Right lobe of liver (tissue), 6 donors: ENCODE measurements around the gene TCF4. TPM values are rescaled to one million over a fixed set of nuclear protein-coding genes. Genes with fewer than 3 reads are reported as not detected.
A peak's percentile ranks its signal among the peaks of the same experiment; 100 is the strongest.

ENCODE experiments used
- ATAC-seq, 4 donors: fragments of 200-7000 bp; cut with Tn5 transposase; one replicate each; pipeline ENCODE4 v1.9.1; 2020; ENCODE audit warnings: mild to moderate bottlenecking in 4 of 4, moderate library complexity in 4 of 4
- DNase-seq, 3 donors: peaks; one replicate each; pipeline ENCODE4 v3.0.0-alpha.2; 2020
- H3K27ac ChIP-seq, 3 donors: fragments of 200-600 bp; one replicate each; pipeline ENCODE4 v1.8.0; 2022
- H3K27me3 ChIP-seq, 2 donors: fragments of 200-600 bp; one replicate each; pipeline ENCODE4 v1.8.0; 2022
- H3K36me3 ChIP-seq, 4 donors: fragments of 200-600 bp; sonication (generic) in 1 of 4; one replicate each; pipeline versions ENCODE4 v1.5.1 to v1.8.0; 2017 to 2022; ENCODE audit warnings: control low read depth in 1 of 4
- H3K4me1 ChIP-seq, 4 donors: fragments of 200-600 bp; sonication (generic) in 1 of 4; one replicate each; pipeline versions ENCODE4 v1.5.1 to v1.8.0; 2017 to 2022; ENCODE audit warnings: control low read depth in 1 of 4
- H3K4me3 ChIP-seq, 3 donors: fragments of 200-600 bp; one replicate each; pipeline ENCODE4 v1.8.0; 2022
- H3K9me3 ChIP-seq, 4 donors: fragments of 200-600 bp; sonication (generic) in 1 of 4; one replicate each; pipeline versions ENCODE4 v1.5.1 to v1.8.0; 2017 to 2022; ENCODE audit warnings: control low read depth in 1 of 4
- POLR2A ChIP-seq: fragments of 450-650 bp; IDR thresholded peaks from one replicate; pipeline ENCODE4 v1.6.1; 2017; ENCODE audit warnings: antibody characterized with exemption, mild to moderate bottlenecking
- WGBS: methylation state at CpG from one replicate; pipeline ENCODE4 v1.1.6; 2018; ENCODE audit warnings: low coverage, low lambda C conversion rate; ENCODE audit not compliant: insufficient coverage; ENCODE audit errors: missing lambda C conversion rate; 5-methylcytosine and 5-hydroxymethylcytosine counted together
- intact Hi-C, 2 donors: fragments of 100-400 bp; cut with DNase I; formaldehyde crosslinking; loops; one replicate each; pipeline versions ENCODE4 v1.11.2 to v1.14.1; 2022
- total RNA-seq, 6 experiments: library from RNA; depleted of rRNA in 2 of 6; stranded (reverse); fragments of >200 nt in 2 of 6; fragmentation: NEBNext Ultra II Directional in 3 of 6; extraction: Animal tissue kit (Norgen Biotek cat#: 25700) in 3 of 6; gene quantifications; one replicate each; pipeline versions ENCODE4 v1.1.0 to v1.2.4, GENCODE V29; 2016 to 2023
- TF ChIP-seq, protein P1 (sequence below), 4 donors: fragments of 200-600 bp in 3 of 4; fragments of 450-650 bp in 1 of 4; IDR thresholded peaks; one replicate each; pipeline versions ENCODE4 v1.5.1 to v1.8.0; 2016 to 2022; ENCODE audit warnings: antibody characterized with exemption in 4 of 4, mild to moderate bottlenecking in 2 of 4
- donor health status: DM: no; HTN: yes; CAD: no.
- donor health status: DM: no; HTN: no; CAD: no.
- donor health status: DM: no; HTN: no; CAD: no.
- donor health status: DM: no; HTN: yes; CAD: no.
- donor health status: DM: no; HTN: yes; CAD: no.

The TCF4 gene
- total RNA-seq, 6 experiments from 2014 or later: 8.1 to 19.5 (median 10.4) TPM

DNA sequence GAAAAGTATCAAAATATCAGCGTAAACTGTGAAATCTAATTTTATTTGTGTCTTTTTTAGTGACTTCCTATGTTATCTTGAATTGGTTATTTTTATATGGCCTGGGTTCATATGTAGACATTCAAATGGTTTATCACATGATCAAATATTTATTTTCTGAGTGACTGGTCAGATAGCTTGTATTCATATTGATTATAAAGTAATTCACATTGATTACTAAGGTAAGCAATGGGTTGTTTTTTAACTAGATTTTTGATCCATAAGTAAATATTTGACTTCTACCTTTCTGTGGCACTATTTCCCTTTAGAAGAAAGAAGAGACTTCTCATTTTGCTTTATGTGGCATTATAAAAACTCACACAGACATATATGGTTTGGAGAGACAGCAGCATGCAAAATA, 260.5 kb downstream of the TCF4 start:
- intact Hi-C loops: no loop called here
- H3K27me3 ChIP-seq: no peaks in the 10 kb centered on the region
- no peak for TF ChIP-seq POLR2A
- TF ChIP-seq, protein P1, sequence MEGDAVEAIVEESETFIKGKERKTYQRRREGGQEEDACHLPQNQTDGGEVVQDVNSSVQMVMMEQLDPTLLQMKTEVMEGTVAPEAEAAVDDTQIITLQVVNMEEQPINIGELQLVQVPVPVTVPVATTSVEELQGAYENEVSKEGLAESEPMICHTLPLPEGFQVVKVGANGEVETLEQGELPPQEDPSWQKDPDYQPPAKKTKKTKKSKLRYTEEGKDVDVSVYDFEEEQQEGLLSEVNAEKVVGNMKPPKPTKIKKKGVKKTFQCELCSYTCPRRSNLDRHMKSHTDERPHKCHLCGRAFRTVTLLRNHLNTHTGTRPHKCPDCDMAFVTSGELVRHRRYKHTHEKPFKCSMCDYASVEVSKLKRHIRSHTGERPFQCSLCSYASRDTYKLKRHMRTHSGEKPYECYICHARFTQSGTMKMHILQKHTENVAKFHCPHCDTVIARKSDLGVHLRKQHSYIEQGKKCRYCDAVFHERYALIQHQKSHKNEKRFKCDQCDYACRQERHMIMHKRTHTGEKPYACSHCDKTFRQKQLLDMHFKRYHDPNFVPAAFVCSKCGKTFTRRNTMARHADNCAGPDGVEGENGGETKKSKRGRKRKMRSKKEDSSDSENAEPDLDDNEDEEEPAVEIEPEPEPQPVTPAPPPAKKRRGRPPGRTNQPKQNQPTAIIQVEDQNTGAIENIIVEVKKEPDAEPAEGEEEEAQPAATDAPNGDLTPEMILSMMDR (IDR thresholded peaks at IDR 0.05): no peak
- peak in 2 of 4 donors; percentile 22 to 47 for ATAC-seq
- H3K27ac ChIP-seq: no peak overlapping the region
- H3K36me3 ChIP-seq: no peaks in the 10 kb centered on the region
- no peak overlapping the region for H3K4me3 ChIP-seq
- no peaks in the 10 kb centered on the region for H3K9me3 ChIP-seq
- WGBS: 33% methylated on average over 1 of the region's 1 CpG
- DNase-seq: no peak
- peaks cover 0 to 7% (median 0%) of the 10 kb centered on the region in 4 donors for H3K4me1 ChIP-seq

DNA sequence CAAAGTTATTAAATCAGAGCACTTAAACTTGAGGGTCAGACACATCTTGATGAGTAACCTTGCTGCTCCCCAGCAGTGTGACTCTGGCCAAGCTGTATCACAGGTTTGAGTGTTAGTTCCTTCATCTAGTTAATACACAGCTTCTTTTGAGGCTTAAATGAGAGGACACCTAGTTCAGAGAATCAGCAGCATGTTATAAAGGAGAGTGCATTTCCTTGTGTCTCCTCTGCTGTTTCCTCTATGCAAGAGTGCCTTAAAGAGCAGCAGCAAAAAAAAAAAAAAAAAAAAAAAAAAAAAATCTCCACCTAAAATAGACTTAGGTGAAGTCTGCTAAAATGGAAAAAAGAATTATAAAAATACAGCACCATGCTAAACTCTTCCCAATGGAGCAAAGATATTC, 261.9 kb downstream of the TCF4 start:
- intact Hi-C loops: no loop called here
- Histone ChIP-seq H3K36me3 (no peaks in the 10 kb centered on the region), H3K4me1 (peaks cover 0 to 7% (median 0%) of the 10 kb centered on the region in 4 donors), H3K9me3 (no peaks in the 10 kb centered on the region), H3K27me3 (peaks cover 0 to 6% of the 10 kb centered on the region in 2 donors), H3K4me3 (no peak overlapping the region), H3K27ac (no peak overlapping the region)
- ATAC-seq (no peak), DNase-seq (no peak)
- no peak for TF ChIP-seq POLR2A
- TF ChIP-seq, protein P1 (IDR thresholded peaks at IDR 0.05): no peak

DNA sequence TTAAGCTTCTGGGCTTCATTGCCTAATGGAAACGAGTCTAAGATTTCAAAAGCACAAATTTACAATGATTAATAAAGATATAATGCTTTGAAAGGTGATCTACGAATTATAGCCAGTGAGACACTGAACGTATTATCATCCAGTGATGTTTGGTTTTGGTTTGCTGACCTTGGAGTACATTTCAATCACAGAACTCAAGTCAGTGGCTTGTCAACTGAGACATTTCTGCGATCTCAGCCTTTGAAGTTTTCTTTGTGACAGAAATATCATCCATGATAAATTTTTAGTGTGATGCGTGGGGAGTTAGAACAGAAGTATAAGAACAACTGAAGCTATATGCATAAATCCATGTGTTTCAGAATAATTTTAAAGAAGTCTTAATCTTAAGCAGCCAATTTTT, 263.8 kb downstream of the TCF4 start:
- peaks cover 0 to 9% of the 10 kb centered on the region in 2 donors for H3K27me3 ChIP-seq
- no peaks in the 10 kb centered on the region for H3K9me3 ChIP-seq
- H3K27ac ChIP-seq: no peak overlapping the region
- H3K36me3 ChIP-seq: no peaks in the 10 kb centered on the region
- TF ChIP-seq, protein P1 (IDR thresholded peaks at IDR 0.05): no peak
- no peak for TF ChIP-seq POLR2A
- WGBS: 57% methylated on average over 5 of the region's 5 CpGs
- no peak for DNase-seq
- peaks cover 0 to 7% (median 0%) of the 10 kb centered on the region in 4 donors for H3K4me1 ChIP-seq
- intact Hi-C loops: no loop called here
- ATAC-seq: no peak
- H3K4me3 ChIP-seq: no peak overlapping the region

DNA sequence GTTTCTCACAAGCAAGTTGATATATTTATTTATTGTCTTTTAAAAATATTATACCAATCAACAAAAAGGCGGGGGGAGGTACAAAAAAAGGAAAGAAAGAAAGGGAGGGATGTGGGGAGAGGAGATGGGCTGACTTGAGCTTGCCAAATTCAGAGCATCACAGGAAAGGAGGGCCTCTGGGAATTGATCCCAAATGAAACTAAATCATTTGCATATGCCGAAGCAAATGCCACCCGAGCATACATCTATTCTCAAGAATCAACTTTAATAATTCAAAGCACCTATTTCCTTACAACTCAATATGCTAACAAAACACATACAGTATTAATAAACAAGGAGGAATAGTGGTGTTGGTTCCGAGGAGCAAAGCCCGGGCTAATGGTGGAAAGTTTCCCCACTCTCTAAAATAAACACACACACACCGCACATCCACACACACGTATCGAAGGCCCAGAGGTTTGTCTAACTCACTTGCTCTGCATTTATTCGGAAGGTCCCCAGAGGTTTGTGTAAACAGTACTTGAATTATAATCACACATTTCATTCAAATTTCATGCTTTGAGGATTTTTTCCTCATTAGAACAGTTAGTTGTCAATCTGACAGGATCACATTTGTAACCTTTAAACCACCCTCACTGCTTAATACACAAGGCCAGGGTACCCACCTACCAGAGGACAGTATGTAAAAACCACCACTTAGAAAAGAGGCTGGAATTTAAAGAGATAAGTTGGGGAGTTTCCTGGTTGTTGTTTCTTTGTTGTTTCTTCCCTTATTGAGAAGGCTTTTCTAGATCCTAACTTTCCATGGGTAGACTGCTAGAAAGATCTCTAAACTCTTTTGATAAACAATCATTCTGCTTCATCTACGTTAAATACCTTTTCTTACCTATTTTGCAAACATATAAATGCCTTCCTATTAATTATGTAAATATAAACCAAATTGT, 264.7 kb downstream of the TCF4 start:
- no peak for TF ChIP-seq POLR2A
- TF ChIP-seq, protein P1 (IDR thresholded peaks at IDR 0.05): no peak
- intact Hi-C loops: no loop called here
- H3K36me3 ChIP-seq: no peaks in the 10 kb centered on the region
- H3K4me3 ChIP-seq: no peak overlapping the region
- H3K27ac ChIP-seq: peak overlapping the region in 2 of 3 donors; percentile 71 to 72
- ATAC-seq (no peak), DNase-seq (no peak)
- peaks cover 0 to 7% (median 0%) of the 10 kb centered on the region in 4 donors for H3K4me1 ChIP-seq
- peaks cover 0 to 11% of the 10 kb centered on the region in 2 donors for H3K27me3 ChIP-seq
- 30% methylated on average over 10 of the region's 10 CpGs for WGBS
- no peaks in the 10 kb centered on the region for H3K9me3 ChIP-seq
